HL-60 (cell line): ENCODE data around the gene ATXN7L2.

Experiments
- DNase-seq, 2 experiments: peaks; one replicate each; pipeline ENCODE4 v3.0.0-alpha.2; 2010 to 2020; ENCODE audit warnings: low read depth in 1 of 2, low spot score in 1 of 2
- H3K27ac ChIP-seq: fragments of 250-450 bp; sonication (Bioruptor Pico); replicated peaks from 2 replicates; pipeline ENCODE4 v1.5.1; 2020; ENCODE audit warnings: mild to moderate bottlenecking, moderate library complexity
- H3K27me3 ChIP-seq: fragments of 250-450 bp; sonication (Bioruptor Pico); 2 replicates; pipeline ENCODE4 v1.5.1; 2021; ENCODE audit warnings: mild to moderate bottlenecking, moderate library complexity; ENCODE audit not compliant: insufficient read depth, poor library complexity, severe bottlenecking
- H3K4me3 ChIP-seq: replicated peaks from 2 replicates; pipeline ENCODE4 v1.5.1; 2011; ENCODE audit warnings: mild to moderate bottlenecking, control low read depth, low read length; ENCODE audit not compliant: insufficient read depth
- GABPA ChIP-seq: IDR thresholded peaks from 2 replicates; pipeline ENCODE4 v1.6.1; 2012; ENCODE audit warnings: low read depth
- POLR2AphosphoS5 ChIP-seq: IDR thresholded peaks from 2 replicates; pipeline ENCODE4 v1.6.1; 2012; ENCODE audit warnings: low read depth
- SPI1 ChIP-seq: IDR thresholded peaks from 2 replicates; pipeline ENCODE4 v1.6.1; 2012; ENCODE audit warnings: low read depth, mild to moderate bottlenecking, borderline replicate concordance
- TF ChIP-seq, protein P1 (sequence below): IDR thresholded peaks from one replicate; pipeline ENCODE4 v1.5.1; 2011; ENCODE audit warnings: low read length, control low read depth, inconsistent platforms; ENCODE audit not compliant: insufficient read depth
- TF ChIP-seq, protein P2 (sequence below): IDR thresholded peaks from 2 replicates; pipeline ENCODE4 v1.6.1; 2012; ENCODE audit warnings: low read depth; ENCODE audit not compliant: insufficient replicate concordance

ATXN7L2 gene

DNA sequence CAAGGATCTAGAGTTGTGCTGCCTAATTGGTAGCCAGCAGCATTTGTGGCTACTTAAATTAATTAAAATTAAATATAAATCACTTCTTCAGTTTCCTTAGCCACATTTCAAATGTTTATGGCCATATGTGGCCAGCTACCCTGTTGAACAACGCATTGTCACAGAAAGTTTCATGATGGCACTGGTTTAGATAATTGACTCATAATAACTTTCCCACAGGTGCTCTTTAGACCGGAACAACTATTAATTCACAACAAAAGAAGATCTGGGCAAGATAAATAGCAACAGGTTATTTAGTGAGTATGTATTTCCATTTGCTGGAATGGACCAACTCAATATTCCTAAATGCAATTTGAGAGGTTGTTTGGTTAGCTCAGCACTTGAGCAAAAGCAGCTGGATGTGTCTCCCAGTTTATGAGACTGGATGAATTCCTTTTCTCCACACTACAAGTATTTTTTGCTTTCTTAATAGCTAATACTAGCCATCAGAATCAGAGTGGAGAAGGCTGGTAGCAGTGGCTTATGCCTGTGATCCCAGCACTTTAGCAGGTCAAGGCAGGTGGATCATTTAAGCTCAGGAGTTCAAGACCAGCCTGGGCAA lies 29.5 kb downstream of the ATXN7L2 start:
- Histone ChIP-seq H3K27me3 (no peaks in the 10 kb centered on the region), H3K27ac (no peak overlapping the region), H3K4me3 (no peak overlapping the region)
- no peak for DNase-seq
- TF ChIP-seq, protein P1, sequence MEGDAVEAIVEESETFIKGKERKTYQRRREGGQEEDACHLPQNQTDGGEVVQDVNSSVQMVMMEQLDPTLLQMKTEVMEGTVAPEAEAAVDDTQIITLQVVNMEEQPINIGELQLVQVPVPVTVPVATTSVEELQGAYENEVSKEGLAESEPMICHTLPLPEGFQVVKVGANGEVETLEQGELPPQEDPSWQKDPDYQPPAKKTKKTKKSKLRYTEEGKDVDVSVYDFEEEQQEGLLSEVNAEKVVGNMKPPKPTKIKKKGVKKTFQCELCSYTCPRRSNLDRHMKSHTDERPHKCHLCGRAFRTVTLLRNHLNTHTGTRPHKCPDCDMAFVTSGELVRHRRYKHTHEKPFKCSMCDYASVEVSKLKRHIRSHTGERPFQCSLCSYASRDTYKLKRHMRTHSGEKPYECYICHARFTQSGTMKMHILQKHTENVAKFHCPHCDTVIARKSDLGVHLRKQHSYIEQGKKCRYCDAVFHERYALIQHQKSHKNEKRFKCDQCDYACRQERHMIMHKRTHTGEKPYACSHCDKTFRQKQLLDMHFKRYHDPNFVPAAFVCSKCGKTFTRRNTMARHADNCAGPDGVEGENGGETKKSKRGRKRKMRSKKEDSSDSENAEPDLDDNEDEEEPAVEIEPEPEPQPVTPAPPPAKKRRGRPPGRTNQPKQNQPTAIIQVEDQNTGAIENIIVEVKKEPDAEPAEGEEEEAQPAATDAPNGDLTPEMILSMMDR: no peak
- no peak for TF ChIP-seq POLR2AphosphoS5
- no peak for TF ChIP-seq SPI1
- TF ChIP-seq, protein P2, sequence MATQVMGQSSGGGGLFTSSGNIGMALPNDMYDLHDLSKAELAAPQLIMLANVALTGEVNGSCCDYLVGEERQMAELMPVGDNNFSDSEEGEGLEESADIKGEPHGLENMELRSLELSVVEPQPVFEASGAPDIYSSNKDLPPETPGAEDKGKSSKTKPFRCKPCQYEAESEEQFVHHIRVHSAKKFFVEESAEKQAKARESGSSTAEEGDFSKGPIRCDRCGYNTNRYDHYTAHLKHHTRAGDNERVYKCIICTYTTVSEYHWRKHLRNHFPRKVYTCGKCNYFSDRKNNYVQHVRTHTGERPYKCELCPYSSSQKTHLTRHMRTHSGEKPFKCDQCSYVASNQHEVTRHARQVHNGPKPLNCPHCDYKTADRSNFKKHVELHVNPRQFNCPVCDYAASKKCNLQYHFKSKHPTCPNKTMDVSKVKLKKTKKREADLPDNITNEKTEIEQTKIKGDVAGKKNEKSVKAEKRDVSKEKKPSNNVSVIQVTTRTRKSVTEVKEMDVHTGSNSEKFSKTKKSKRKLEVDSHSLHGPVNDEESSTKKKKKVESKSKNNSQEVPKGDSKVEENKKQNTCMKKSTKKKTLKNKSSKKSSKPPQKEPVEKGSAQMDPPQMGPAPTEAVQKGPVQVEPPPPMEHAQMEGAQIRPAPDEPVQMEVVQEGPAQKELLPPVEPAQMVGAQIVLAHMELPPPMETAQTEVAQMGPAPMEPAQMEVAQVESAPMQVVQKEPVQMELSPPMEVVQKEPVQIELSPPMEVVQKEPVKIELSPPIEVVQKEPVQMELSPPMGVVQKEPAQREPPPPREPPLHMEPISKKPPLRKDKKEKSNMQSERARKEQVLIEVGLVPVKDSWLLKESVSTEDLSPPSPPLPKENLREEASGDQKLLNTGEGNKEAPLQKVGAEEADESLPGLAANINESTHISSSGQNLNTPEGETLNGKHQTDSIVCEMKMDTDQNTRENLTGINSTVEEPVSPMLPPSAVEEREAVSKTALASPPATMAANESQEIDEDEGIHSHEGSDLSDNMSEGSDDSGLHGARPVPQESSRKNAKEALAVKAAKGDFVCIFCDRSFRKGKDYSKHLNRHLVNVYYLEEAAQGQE: no peak
- no peak for TF ChIP-seq GABPA

DNA sequence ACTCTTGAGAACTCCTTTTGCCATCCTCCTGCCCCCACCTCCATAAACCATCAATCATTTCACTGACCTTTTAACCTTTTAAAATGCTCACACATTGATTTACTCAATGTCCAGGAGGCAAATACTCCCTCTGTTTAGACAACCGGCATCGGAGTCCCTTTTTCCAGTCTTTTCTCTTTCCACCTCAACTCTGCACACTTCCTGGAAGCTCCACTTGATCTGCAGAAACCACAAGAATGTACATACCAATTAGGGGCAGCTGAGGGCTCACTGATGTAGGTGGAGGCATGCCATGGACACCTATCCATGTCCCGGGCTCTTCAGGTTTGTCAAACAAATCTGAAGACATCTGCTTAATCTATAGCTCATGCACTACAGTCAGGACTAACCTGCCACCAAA lies 31.1 kb downstream of the ATXN7L2 start:
- Histone ChIP-seq H3K27ac (no peak overlapping the region), H3K4me3 (no peak overlapping the region), H3K27me3 (no peaks in the 10 kb centered on the region)
- TF ChIP-seq, protein P1: no peak
- TF ChIP-seq SPI1: no peak
- TF ChIP-seq POLR2AphosphoS5: no peak
- TF ChIP-seq, protein P2: no peak
- TF ChIP-seq GABPA: no peak
- no peak for DNase-seq

DNA sequence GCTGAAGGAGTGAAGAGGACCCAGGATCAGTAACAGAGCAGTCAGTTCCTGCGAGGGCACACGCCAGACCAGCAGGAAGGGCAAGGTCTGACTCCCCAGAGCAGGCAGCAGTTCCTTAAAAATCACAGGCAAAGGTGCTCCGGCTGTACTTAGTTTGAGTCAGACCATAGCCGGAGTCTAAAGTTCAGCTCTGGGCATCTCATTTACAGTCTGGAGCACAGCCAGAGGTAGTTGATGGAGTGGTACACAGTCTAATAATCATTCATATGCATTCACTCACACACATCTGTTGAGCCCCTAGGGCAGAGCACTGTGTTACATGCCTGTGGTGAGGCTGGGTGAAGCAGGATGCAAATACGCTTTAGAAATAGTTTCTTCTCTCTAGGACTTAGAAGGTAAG lies 33.2 kb downstream of the ATXN7L2 start:
- no peak overlapping the region for H3K4me3 ChIP-seq
- TF ChIP-seq, protein P2: no peak
- no peak for TF ChIP-seq GABPA
- no peak for TF ChIP-seq POLR2AphosphoS5
- TF ChIP-seq, protein P1: no peak
- no peak; the same call in 1 of the 2 replicates for TF ChIP-seq SPI1

More for the DNA sequence above, 33.2 kb downstream of the ATXN7L2 start:
- Histone ChIP-seq H3K27ac (no peak overlapping the region), H3K27me3 (no peaks in the 10 kb centered on the region)
- DNase-seq: no peak
